GM19397 (cell line): Measurements from ENCODE around the gene SLC22A16.
"Not testable (repeated sequence)": the region's sequence is repeated elsewhere in the genome, so short reads cannot be mapped to it uniquely, and the experiment has no call there.

ENCODE experiments used
- ATAC-seq: cut with Tn5 transposase; IDR thresholded peaks from one replicate; pipeline ENCODE4 v1.9.1; 2021; ENCODE audit warnings: mild to moderate bottlenecking, moderate library complexity; ENCODE audit not compliant: unreplicated experiment

Gene SLC22A16

GRCh38 chr6:110476046-110476849, at the start of gene SLC22A16:
SLC22A16 (minus strand) TSS chr6:110476613; CDS start chr6:110476574, 39 bp downstream.
- ATAC-seq = no peak

- no peak for ATAC-seq
Observed at GRCh38 chr6:110525001-110525400, 48.6 kb upstream of the SLC22A16 start.

GRCh38 chr6:110524305-110524704, 47.9 kb upstream of the SLC22A16 start:
- no peak for ATAC-seq

GRCh38 chr6:110523451-110524021, 47.1 kb upstream of the SLC22A16 start:
- ATAC-seq = no peak

GRCh38 chr6:110522427-110522826, 46.0 kb upstream of the SLC22A16 start:
- no peak for ATAC-seq

- ATAC-seq = no peak
Observed at GRCh38 chr6:110520992-110521543, 44.7 kb upstream of the SLC22A16 start.

GRCh38 chr6:110520209-110520965, 44.0 kb upstream of the SLC22A16 start:
- ATAC-seq = no peak

- ATAC-seq = no peak
Observed at GRCh38 chr6:110517601-110518281, 41.3 kb upstream of the SLC22A16 start.

- no peak for ATAC-seq
Observed at GRCh38 chr6:110517034-110517433, 40.6 kb upstream of the SLC22A16 start.

GRCh38 chr6:110514818-110515217, 38.4 kb upstream of the SLC22A16 start:
- ATAC-seq = no peak

GRCh38 chr6:110512991-110513390, 36.6 kb upstream of the SLC22A16 start:
- no peak for ATAC-seq

- ATAC-seq = not testable (repeated sequence)
Observed at GRCh38 chr6:110512549-110512948, 36.1 kb upstream of the SLC22A16 start.

- ATAC-seq = no peak
Observed at GRCh38 chr6:110511401-110511800, 35.0 kb upstream of the SLC22A16 start.

- ATAC-seq = no peak
Observed at GRCh38 chr6:110509617-110510241, 33.3 kb upstream of the SLC22A16 start.

GRCh38 chr6:110504891-110505290, 28.5 kb upstream of the SLC22A16 start:
- not testable (repeated sequence) for ATAC-seq

- ATAC-seq = no peak
Observed at GRCh38 chr6:110495949-110496348, 19.5 kb upstream of the SLC22A16 start.

- no peak for ATAC-seq
Observed at GRCh38 chr6:110493253-110493800, 16.9 kb upstream of the SLC22A16 start.

GRCh38 chr6:110492584-110492983, 16.2 kb upstream of the SLC22A16 start:
- no peak for ATAC-seq

GRCh38 chr6:110491644-110492317, 15.4 kb upstream of the SLC22A16 start:
- ATAC-seq = no peak

- ATAC-seq = no peak
Observed at GRCh38 chr6:110491299-110491643, 14.9 kb upstream of the SLC22A16 start.
